Measurements from ENCODE around the gene ATP11A.
A peak's percentile ranks its signal among the peaks of the same experiment; 100 is the strongest.

ATP11A gene

GRCh38 chr13:112692586-112692985 lies 2.7 kb downstream of the ATP11A start:
- no peak overlapping the region for H3K4me3 ChIP-seq (replicated peaks; ENCODE audit: low read depth, low read length)
- no peak for TF ChIP-seq CTCF (IDR thresholded peaks at IDR 0.05; ENCODE audit: low read length, missing control alignments)
- DNase-seq (ENCODE audit: low read depth): no peak

DNA sequence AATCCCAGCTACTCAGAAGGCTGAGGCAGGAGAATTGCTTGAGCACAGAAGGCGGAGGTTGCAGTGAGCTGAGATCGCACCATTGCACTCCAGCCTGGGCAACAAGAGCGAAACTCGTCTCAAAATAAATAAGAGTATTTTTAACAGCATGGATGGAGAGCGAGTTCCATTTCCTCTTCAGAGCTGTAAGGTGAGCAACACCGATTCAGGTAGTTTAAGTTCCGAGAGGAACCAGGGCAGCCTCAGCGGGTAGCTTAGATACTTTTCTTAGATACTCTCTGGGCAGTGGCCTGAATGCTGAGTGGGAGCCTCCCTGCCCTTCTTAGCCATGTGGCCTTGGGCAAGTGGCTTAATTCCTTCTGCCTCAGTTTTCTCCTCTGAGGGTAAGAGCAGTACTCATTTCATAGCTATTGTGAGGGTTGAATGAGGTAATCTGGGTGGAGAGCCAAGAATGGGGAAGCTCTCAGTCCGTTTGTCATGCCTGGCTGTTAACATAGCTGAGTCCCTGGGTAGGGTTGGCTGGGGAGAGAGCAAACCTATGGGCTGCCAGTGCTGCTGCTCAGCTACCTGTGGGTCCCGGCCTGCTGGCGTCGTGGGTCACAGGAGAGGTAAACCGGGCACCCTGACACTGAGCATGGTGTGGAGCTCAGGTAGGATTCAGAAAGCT lies 4.1 kb downstream of the ATP11A start:
- DNase-seq (ENCODE audit: low read depth): peak; percentile 77
- no peak overlapping the region for H3K4me3 ChIP-seq (replicated peaks; ENCODE audit: low read depth, low read length)
- no peak for TF ChIP-seq CTCF (IDR thresholded peaks at IDR 0.05; ENCODE audit: low read length, missing control alignments)

- no peak for TF ChIP-seq CTCF (IDR thresholded peaks at IDR 0.05; ENCODE audit: low read length, missing control alignments)
- no peak overlapping the region for H3K4me3 ChIP-seq (replicated peaks; ENCODE audit: low read depth, low read length)
- no peak for DNase-seq (ENCODE audit: low read depth)
Measured at GRCh38 chr13:112695121-112695520, 5.3 kb downstream of the ATP11A start.

DNA sequence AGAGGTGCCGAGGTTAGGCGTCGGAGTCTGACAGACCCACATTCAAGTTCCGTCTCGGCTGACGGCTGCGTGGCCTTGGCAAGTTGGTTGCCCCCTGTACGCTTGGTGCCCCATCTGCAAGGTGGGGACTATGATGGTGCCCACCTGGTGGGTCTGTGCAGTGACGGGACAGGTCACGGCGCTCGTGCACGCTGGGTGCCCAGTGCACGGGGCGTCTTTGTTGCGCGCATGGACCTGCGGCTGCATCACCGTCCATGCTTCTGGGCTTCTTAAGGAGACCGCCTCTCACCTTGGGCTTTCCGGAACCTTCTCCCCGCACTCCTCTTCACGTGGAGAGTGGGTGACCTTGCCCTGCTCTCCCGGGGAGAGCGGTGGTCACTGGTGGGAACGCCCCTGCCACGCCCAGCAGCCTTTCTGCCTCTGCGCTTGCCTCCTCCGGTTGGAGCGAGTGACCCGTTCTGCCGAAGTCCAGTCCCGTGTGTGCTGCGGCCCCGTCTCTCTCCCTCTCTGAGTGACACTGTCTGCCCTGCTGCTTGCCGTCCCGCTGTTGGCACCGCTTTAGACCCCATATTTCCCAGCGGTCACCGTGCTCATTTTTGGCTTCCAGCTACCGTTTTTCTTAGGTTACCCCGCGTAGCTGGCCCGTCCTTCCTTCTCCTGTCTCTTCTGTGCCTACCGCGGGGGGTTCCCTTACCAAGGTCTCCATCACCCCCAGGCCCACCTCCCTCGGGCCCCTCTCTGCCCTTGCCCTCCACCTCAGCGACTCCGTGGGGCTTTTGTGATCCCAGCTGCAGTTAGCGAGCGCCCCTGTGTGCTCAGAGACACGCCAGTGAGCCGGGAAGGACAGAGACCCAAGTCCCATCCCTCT lies 6.4 kb downstream of the ATP11A start:
- DNase-seq (ENCODE audit: low read depth): no peak
- no peak for TF ChIP-seq CTCF (IDR thresholded peaks at IDR 0.05; ENCODE audit: low read length, missing control alignments)

GRCh38 chr13:112696869-112697465 lies 7.1 kb downstream of the ATP11A start:
- no peak for TF ChIP-seq CTCF (IDR thresholded peaks at IDR 0.05; ENCODE audit: low read length, missing control alignments)

More for the DNA sequence above, 6.4 kb downstream of the ATP11A start:
- no peak overlapping the region for H3K4me3 ChIP-seq (replicated peaks; ENCODE audit: low read depth, low read length)

GRCh38 chr13:112697756-112698655 lies 8.2 kb downstream of the ATP11A start:
- no peak for DNase-seq (ENCODE audit: low read depth)
- no peak overlapping the region for H3K4me3 ChIP-seq (replicated peaks; ENCODE audit: low read depth, low read length)
- no peak for TF ChIP-seq CTCF (IDR thresholded peaks at IDR 0.05; ENCODE audit: low read length, missing control alignments)

More at GRCh38 chr13:112696869-112697465, 7.1 kb downstream of the ATP11A start:
- H3K4me3 ChIP-seq (replicated peaks; ENCODE audit: low read depth, low read length): no peak overlapping the region
- DNase-seq (ENCODE audit: low read depth): no peak

All from fibroblast of pulmonary artery (primary cell).